ENCODE data around the gene CLCN4. TPM values are rescaled to one million over a fixed set of nuclear protein-coding genes. Genes with fewer than 3 reads are reported as not detected.

Gene CLCN4
- total RNA-seq, 1 experiment from 2014 or later = 10.0 TPM

GRCh38 chrX:10233173-10233572 is 76.4 kb downstream of the CLCN4 start:
- no peaks in the 10 kb centered on the region for H3K9me3 Mint-ChIP-seq (ENCODE audit: unreplicated experiment)
- no TSS peak for BruUV-seq (replicated peaks)
- Histone ChIP-seq H3K9me3 (no peaks in the 10 kb centered on the region), H3K4me1 (no peaks in the 10 kb centered on the region), H3K36me3 (ENCODE audit: control insufficient read depth, insufficient read depth, low read length) (no peaks in the 10 kb centered on the region), H3K27me3 (replicated peaks; ENCODE audit: control insufficient read depth, insufficient read depth, low read length) (no peaks in the 10 kb centered on the region), H3K4me3 (ENCODE audit: low read depth, low read length) (no peak overlapping the region)
- ChIA-PET CTCF (no interaction called here), POLR2A (no interaction called here)
- intact Hi-C loops (cut with micrococcal nuclease; ENCODE audit: unreplicated experiment) = no loop called here
- H3K36me3 Mint-ChIP-seq (ENCODE audit: insufficient read depth, unreplicated experiment) = no peaks in the 10 kb centered on the region
- H3K27me3 Mint-ChIP-seq (ENCODE audit: insufficient read depth, unreplicated experiment) = no peaks in the 10 kb centered on the region
- DNase-seq = no peak
- no peak overlapping the region for H3K4me3 Mint-ChIP-seq (ENCODE audit: unreplicated experiment)
- no peak overlapping the region for H3K27ac Mint-ChIP-seq (ENCODE audit: unreplicated experiment)
- TF ChIP-seq CTCF (IDR thresholded peaks at IDR 0.05; ENCODE audit: insufficient read depth in 1 of 2, low read depth in 1 of 2, low read length in 1 of 2, severe bottlenecking in 1 of 2, unreplicated experiment in 1 of 2) = no peak
- no peaks in the 10 kb centered on the region for H3K4me1 Mint-ChIP-seq (ENCODE audit: low read depth, unreplicated experiment)

- H3K9me3 Mint-ChIP-seq (ENCODE audit: unreplicated experiment) = no peaks in the 10 kb centered on the region
- H3K9me3 ChIP-seq = no peaks in the 10 kb centered on the region
- H3K4me3 Mint-ChIP-seq (ENCODE audit: unreplicated experiment) = no peak overlapping the region
- no TSS peak for BruUV-seq (replicated peaks)
- no peak for DNase-seq
- no peaks in the 10 kb centered on the region for H3K27me3 ChIP-seq (replicated peaks; ENCODE audit: control insufficient read depth, insufficient read depth, low read length)
- H3K4me1 ChIP-seq = no peaks in the 10 kb centered on the region
- no peak overlapping the region for H3K4me3 ChIP-seq (ENCODE audit: low read depth, low read length)
- no peaks in the 10 kb centered on the region for H3K4me1 Mint-ChIP-seq (ENCODE audit: low read depth, unreplicated experiment)
- ChIA-PET POLR2A (no interaction called here), CTCF (no interaction called here)
- H3K27ac Mint-ChIP-seq (ENCODE audit: unreplicated experiment) = no peak overlapping the region
- H3K27me3 Mint-ChIP-seq (ENCODE audit: insufficient read depth, unreplicated experiment) = no peaks in the 10 kb centered on the region
- H3K36me3 ChIP-seq (ENCODE audit: control insufficient read depth, insufficient read depth, low read length) = no peaks in the 10 kb centered on the region
- no peaks in the 10 kb centered on the region for H3K36me3 Mint-ChIP-seq (ENCODE audit: insufficient read depth, unreplicated experiment)
- intact Hi-C loops (cut with micrococcal nuclease; ENCODE audit: unreplicated experiment) = no loop called here
- no peak for TF ChIP-seq CTCF (IDR thresholded peaks at IDR 0.05; ENCODE audit: insufficient read depth in 1 of 2, low read depth in 1 of 2, low read length in 1 of 2, severe bottlenecking in 1 of 2, unreplicated experiment in 1 of 2)
These were observed 76.9 kb downstream of the CLCN4 start for GRCh38 chrX:10233696-10234095.

- no peak for DNase-seq
- H3K27ac Mint-ChIP-seq (ENCODE audit: unreplicated experiment) = no peak overlapping the region
- no peaks in the 10 kb centered on the region for H3K36me3 Mint-ChIP-seq (ENCODE audit: insufficient read depth, unreplicated experiment)
- Histone ChIP-seq H3K9me3 (no peaks in the 10 kb centered on the region), H3K27me3 (replicated peaks; ENCODE audit: control insufficient read depth, insufficient read depth, low read length) (no peaks in the 10 kb centered on the region), H3K36me3 (ENCODE audit: control insufficient read depth, insufficient read depth, low read length) (no peaks in the 10 kb centered on the region), H3K4me1 (no peaks in the 10 kb centered on the region), H3K4me3 (ENCODE audit: low read depth, low read length) (no peak overlapping the region)
- H3K4me3 Mint-ChIP-seq (ENCODE audit: unreplicated experiment) = no peak overlapping the region
- H3K9me3 Mint-ChIP-seq (ENCODE audit: unreplicated experiment) = no peaks in the 10 kb centered on the region
- ChIA-PET POLR2A (no interaction called here), CTCF (no interaction called here)
- intact Hi-C loops (cut with micrococcal nuclease; ENCODE audit: unreplicated experiment) = no loop called here
- H3K4me1 Mint-ChIP-seq (ENCODE audit: low read depth, unreplicated experiment) = no peaks in the 10 kb centered on the region
- no TSS peak for BruUV-seq (replicated peaks)
- no peak for TF ChIP-seq CTCF (IDR thresholded peaks at IDR 0.05; ENCODE audit: insufficient read depth in 1 of 2, low read depth in 1 of 2, low read length in 1 of 2, severe bottlenecking in 1 of 2, unreplicated experiment in 1 of 2)
- H3K27me3 Mint-ChIP-seq (ENCODE audit: insufficient read depth, unreplicated experiment) = no peaks in the 10 kb centered on the region
These were observed 79.1 kb downstream of the CLCN4 start for GRCh38 chrX:10235851-10236250.

Measured in Caco-2 (cell line).